ENCODE measurements around the gene MIAT.

- TF ChIP-seq CEBPB (IDR thresholded peaks at IDR 0.05) (no peak), ZNF302 (CRISPR knock-in tag; IDR thresholded peaks at IDR 0.05) (no peak), CHD2 (IDR thresholded peaks at IDR 0.05; ENCODE audit: low read length, partially characterized antibody) (no peak), NR3C1 (IDR thresholded peaks at IDR 0.05) (no peak), RNF2 (IDR thresholded peaks at IDR 0.05; ENCODE audit: borderline replicate concordance, low read depth) (no peak)
- TF ChIP-seq, protein P1, sequence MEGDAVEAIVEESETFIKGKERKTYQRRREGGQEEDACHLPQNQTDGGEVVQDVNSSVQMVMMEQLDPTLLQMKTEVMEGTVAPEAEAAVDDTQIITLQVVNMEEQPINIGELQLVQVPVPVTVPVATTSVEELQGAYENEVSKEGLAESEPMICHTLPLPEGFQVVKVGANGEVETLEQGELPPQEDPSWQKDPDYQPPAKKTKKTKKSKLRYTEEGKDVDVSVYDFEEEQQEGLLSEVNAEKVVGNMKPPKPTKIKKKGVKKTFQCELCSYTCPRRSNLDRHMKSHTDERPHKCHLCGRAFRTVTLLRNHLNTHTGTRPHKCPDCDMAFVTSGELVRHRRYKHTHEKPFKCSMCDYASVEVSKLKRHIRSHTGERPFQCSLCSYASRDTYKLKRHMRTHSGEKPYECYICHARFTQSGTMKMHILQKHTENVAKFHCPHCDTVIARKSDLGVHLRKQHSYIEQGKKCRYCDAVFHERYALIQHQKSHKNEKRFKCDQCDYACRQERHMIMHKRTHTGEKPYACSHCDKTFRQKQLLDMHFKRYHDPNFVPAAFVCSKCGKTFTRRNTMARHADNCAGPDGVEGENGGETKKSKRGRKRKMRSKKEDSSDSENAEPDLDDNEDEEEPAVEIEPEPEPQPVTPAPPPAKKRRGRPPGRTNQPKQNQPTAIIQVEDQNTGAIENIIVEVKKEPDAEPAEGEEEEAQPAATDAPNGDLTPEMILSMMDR (IDR thresholded peaks at IDR 0.05), result no peak
- TF ChIP-seq, protein P2, sequence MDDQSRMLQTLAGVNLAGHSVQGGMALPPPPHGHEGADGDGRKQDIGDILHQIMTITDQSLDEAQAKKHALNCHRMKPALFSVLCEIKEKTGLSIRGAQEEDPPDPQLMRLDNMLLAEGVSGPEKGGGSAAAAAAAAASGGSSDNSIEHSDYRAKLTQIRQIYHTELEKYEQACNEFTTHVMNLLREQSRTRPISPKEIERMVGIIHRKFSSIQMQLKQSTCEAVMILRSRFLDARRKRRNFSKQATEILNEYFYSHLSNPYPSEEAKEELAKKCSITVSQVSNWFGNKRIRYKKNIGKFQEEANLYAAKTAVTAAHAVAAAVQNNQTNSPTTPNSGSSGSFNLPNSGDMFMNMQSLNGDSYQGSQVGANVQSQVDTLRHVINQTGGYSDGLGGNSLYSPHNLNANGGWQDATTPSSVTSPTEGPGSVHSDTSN (IDR thresholded peaks at IDR 0.05), result no peak
Observed at GRCh38 chr22:26660356-26660755, 3.0 kb downstream of the MIAT start.

Data from A549 (cell line).